NCI-H1436 treated with DMSO at 0.1 percent for 48 hours (cell line): ENCODE measurements around the gene LMO7.

Source experiments
- DNase-seq: peaks from one replicate; lab custom pipeline; 2025; lab: John Stamatoyannopoulos, UW

Gene LMO7

GRCh38 chr13:75801388-75801945 lies 165.3 kb downstream of the LMO7 start:
- DNase-seq = no peak

- no peak for DNase-seq
These were observed 166.0 kb downstream of the LMO7 start for GRCh38 chr13:75802161-75802560.

- no peak for DNase-seq
These were observed 167.1 kb downstream of the LMO7 start for GRCh38 chr13:75803164-75803611.

GRCh38 chr13:75804054-75804453 lies 167.9 kb downstream of the LMO7 start:
- no peak for DNase-seq

- DNase-seq = no peak
These were observed 168.5 kb downstream of the LMO7 start for GRCh38 chr13:75804605-75805004.

GRCh38 chr13:75806117-75806516 lies 170.0 kb downstream of the LMO7 start:
- no peak for DNase-seq

GRCh38 chr13:75811361-75811760 lies 175.2 kb downstream of the LMO7 start:
- DNase-seq = no peak

GRCh38 chr13:75811841-75812240 lies 175.7 kb downstream of the LMO7 start:
- DNase-seq = no peak

GRCh38 chr13:75812751-75813181 lies 176.6 kb downstream of the LMO7 start:
- no peak for DNase-seq

GRCh38 chr13:75813323-75813722 lies 177.2 kb downstream of the LMO7 start:
- no peak for DNase-seq

GRCh38 chr13:75818179-75818967 lies 182.2 kb downstream of the LMO7 start:
- DNase-seq = no peak

- no peak for DNase-seq
These were observed 182.8 kb downstream of the LMO7 start for GRCh38 chr13:75818968-75819225.

- DNase-seq = no peak
These were observed 189.0 kb downstream of the LMO7 start for GRCh38 chr13:75825161-75825560.

- no peak for DNase-seq
These were observed 189.5 kb downstream of the LMO7 start for GRCh38 chr13:75825594-75825993.

GRCh38 chr13:75826391-75826790 lies 190.3 kb downstream of the LMO7 start:
- DNase-seq = no peak

- DNase-seq = no peak
These were observed 193.7 kb downstream of the LMO7 start for GRCh38 chr13:75829830-75830229.

GRCh38 chr13:75830842-75831241 lies 194.7 kb downstream of the LMO7 start:
- no peak for DNase-seq

- DNase-seq = no peak
These were observed 195.3 kb downstream of the LMO7 start for GRCh38 chr13:75831389-75831788.

- DNase-seq = no peak
These were observed 196.7 kb downstream of the LMO7 start for GRCh38 chr13:75832812-75833211.

- DNase-seq = no peak
These were observed 200.3 kb downstream of the LMO7 start for GRCh38 chr13:75836441-75836840.

- no peak for DNase-seq
These were observed 202.4 kb downstream of the LMO7 start for GRCh38 chr13:75838366-75839005.

- no peak for DNase-seq
These were observed 203.3 kb downstream of the LMO7 start for GRCh38 chr13:75839406-75839805.

GRCh38 chr13:75841905-75842304 lies 205.8 kb downstream of the LMO7 start:
- no peak for DNase-seq

GRCh38 chr13:75843074-75843473 lies 206.9 kb downstream of the LMO7 start:
- DNase-seq = no peak
